HG03139 (cell line): ENCODE measurements around the gene LTBP1.

Experiments used
- ATAC-seq: cut with Tn5 transposase; IDR thresholded peaks from one replicate; pipeline ENCODE4 v1.9.1; 2021; ENCODE audit not compliant: unreplicated experiment

LTBP1 gene

DNA sequence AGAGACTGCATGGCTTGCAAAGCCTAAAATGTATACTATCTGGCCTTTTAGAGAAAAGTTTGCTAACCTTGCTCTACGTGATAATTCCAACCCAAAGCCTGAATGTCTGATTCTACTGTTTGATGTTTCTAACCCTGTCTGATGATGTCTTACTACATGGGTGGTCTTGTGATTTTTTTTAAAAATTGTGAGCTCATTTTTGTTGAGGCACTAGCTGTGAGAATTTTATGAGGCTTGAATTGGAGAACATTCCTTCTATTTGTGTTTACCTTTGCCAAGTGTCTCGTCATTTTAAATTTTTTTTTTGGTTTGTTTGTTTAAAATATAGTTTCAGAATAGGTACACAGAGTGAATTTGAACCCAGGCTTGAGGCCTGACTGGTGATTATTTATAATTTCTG, 15.2 kb upstream of the LTBP1 start:
- ATAC-seq: no peak

DNA sequence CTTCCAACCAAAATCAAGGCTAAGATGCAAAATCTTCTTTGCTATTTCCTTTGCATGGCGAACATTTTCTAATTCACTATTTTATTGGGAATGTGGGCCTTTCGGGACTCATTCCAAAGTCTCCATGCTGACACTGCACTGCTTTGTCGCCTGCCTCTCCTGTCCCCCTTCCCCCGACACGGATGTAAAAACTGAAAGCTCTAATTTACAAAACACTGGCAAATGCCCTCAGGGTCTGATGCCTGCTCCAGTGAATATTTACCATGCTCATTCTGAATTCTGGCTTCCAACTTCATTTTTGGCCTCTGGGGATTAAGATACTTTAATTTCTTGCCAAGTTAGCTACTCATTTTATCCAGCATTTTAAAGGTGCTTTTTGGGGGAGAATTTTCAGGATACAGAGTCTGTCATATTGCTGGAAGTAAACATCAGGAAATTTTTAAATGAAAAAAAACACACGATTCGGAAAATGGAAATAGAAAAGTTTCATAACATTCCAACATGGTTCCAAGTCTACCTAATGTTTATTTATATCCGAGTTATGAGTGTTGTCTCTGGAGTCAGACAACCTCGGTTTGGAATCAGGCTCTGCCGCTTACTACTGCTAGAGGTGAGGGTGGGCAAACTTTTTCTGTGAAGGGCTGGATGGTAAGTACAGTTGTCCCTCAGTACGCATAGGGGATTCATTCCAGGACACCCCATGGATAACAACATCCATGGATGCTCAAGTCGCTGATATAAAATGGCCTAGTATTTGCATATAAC, 14.6 kb upstream of the LTBP1 start:
- no peak for ATAC-seq

DNA sequence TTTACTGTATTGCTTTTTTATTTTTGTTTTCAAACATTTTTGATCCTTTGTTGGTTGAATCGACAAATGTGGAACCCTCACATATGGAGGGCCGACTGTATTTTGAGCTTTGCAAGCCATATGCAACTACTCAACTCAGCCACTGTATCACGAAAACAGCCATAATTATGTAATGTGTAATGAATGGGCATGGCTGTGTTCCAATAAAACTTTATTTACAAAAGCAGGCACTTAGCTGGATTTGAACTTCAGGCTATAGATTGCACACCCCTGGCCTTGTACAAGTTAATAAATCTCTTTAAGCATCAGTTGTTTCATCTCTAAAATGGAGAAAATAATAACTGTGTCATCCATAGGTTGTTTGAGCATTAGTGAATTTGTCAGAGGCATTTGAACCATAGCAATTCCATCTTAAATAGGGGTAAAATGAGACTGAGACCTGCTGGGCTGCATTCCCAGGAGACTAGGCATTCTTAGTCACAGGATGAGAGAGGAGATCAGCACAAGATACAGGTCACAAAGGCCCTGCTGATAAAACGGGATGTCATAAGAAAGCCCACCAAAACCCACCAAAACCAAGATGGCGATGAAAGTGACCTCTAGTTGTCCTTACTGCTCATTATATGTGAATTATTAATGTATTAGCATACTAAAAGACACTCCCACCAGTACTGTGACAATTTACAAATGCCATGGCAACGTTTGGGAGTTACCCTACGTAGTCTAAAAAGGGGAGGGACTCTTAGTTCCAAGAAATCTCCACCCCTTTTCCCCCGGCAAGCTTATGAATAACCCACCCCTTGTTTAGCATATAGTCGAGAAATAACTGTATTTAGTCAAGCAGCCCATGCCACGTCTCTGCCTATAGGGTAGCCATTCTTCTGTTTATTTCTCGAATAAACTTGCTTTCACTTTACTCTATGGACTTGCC, 13.7 kb upstream of the LTBP1 start:
- ATAC-seq: no peak

DNA sequence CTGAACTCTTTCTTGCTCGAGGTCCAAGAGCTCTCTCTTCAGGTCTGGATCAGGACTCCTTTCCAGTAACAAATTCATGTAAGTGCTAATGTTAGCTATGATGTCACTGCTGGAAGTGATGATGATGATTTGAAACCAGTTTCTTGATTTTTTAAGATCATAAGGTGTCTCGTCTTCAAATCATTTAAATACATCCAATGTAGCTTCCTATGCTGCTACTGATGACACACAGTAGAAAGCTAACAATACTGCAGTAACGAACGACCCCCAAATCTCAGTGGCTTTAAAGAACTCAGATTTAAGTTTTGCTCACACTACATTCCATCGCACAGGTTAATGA, 13.0 kb upstream of the LTBP1 start:
- ATAC-seq: no peak

DNA sequence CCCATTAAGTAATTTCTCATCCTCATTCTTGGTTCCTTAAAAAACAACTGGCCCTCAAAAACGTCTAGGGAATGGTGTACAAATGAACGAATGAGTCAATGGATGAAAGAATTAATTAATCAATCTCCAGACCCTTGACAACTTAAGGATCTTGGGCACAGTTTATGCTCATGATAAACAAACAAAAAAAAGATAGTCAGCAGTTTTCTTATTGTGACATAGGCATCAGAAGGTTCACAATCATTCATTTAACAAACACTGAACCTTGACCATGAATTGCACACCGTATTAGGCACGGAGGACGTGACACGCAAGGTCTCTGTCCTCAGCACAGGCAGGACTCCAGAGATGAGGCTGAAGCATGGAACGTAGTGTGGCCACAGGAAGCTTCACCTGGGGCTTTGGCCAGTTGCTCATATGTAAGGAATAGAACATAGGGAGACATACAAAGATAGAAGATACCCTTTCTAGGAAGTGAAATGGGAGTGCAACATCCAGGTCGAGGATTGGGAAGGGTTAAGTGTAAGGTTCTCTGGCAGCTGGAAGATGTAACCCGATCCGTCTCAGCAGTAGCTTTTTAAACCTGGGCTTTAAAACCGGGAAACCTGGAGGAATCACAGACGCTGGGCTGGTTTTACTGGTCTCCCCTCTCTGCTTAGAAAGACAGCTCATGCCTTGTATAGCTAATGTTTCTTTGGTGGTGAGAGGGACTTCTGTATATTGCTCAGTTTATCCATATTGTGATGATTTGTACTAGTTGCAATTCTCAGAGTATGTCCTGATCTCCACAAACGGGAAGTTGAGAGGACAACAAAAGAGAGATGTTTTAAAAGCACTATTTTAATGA, 8.9 kb upstream of the LTBP1 start:
- no peak for ATAC-seq

DNA sequence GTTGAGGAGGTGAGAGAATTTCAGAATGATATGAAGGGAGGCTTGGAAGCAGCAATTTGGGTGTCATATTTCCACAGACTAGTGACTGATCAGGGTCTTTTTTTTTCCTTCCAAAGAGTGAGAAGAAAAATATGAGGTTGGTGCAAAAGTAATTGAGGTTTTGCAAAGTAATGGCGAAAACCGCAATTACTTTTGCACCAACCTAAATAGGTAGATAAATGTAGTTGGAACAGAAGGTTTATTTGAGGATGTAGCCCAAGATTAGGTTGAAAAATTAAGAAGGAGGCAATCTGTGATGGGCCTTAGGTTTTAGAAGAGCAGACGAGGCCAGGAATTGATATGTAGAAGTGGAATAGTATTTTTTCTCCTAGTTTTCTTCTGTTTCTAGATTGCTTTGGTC, 7.8 kb upstream of the LTBP1 start:
- ATAC-seq: no peak

DNA sequence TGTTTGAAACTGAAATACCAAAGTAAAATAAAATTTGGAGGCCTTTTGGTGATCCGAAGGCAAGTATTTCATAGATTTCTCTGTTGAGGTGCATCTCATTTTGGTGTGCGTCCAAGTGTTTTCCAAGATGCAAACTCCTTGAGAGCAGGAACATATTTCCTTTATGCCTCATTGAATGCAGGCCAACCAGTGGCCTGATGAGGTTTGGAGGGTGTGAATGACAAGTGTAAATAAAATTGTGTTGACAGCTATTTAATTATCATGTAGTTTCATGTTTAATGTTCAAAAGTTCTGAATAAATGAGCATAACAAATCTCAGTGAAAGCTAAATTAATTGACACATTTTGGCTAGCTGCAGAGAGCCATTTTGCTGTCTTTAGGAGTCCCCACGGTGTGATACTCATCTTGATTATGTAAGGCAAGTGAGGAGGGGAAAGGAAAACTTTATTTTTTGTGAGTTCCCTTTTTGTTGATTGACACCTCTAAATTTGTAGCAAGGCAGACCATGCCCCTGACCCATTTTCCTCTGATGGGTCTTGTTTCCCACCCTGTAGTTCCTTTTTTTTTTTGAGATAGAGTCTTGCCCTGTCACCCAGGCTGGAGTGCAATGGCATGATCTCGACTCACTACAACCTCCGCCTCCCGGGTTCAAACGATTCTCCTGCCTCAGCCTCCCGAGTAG, 6.3 kb upstream of the LTBP1 start:
- no peak for ATAC-seq

DNA sequence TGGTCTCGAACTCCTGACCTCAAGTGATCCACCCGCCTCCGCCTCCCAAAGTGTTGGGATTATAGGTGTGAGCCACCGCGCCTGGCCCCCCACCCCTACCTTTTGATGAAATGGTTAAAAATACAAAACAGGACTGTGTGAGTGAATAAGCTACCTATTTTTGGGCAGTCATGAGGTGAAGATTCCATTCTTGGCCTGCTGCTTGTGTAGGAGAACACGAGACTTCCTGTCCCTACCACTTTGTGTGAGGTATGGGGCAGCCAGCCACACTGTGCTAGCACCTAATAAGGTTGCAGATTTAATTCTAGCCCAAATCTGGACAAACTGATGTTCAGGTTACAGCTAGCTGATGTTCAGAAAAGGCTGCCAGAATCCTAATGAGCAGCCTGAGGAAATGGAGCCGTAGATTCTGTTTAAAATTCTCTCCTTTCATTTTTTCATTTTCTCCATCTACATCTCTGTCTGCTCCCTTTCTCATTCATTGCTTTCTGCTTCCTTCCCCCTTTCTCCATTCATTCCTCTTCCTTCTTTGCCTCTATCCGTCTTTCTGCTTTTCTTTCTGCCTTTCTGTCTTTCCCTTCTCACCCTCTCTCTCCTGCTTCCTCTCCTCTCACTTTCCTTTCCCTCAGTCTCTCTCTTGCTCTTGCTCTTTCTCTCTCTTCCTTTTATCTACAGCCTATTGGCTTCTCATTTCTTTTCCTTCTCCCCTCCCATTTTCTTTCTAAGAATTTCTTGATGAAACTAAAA, 4.6 kb upstream of the LTBP1 start:
- no peak for ATAC-seq

DNA sequence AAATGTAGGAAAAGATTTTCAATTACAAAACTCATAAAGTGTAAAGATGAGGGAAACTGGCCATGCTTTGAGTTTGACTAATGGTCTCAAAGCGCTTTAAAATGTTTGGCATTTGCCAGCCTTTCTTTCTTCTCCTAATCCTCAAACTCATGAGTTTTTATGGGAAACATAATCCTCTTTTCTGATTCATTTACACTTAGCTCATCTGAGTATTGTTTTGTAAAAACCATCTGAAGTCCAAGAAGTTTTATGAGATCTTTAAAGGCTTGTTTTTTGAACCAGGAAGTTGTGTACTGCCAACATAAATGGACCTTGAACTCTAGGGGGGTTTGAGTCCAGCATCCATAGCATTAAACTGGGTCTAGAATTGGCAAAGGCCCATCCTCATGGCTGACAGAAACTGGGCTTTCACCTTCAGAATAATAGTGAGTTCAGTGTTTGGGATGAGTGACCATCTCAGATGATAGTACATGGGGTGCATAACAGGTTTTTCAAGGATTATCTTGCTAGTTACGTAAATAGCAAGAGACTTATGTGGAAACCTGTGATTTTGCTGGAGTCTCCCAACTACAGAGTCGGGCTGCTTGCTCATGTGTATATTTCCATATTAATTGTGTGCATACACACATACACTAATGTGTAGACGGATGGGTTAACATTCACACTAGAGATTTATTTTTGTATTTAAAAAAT, 3.8 kb upstream of the LTBP1 start:
- ATAC-seq: no peak

DNA sequence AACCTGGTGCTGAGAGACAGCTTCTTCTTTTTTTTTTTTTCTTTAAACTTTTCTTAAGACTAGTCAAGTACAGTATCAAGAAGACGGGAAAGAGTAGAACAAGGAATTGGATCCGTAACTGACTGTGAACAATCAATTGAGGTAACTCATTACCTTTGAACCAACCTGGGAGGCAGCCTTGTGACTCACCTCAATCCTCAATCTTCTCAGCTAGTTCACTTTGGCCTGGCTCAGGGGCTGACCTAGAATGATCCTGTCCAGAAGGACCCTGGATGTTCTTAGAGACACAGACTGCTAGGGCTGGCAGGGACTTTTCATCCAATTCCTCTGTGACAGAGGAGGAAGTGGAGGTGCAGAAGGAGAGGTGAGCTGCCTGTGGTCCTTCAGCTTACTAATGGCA, 1.5 kb upstream of the LTBP1 start:
- ATAC-seq: no peak

DNA sequence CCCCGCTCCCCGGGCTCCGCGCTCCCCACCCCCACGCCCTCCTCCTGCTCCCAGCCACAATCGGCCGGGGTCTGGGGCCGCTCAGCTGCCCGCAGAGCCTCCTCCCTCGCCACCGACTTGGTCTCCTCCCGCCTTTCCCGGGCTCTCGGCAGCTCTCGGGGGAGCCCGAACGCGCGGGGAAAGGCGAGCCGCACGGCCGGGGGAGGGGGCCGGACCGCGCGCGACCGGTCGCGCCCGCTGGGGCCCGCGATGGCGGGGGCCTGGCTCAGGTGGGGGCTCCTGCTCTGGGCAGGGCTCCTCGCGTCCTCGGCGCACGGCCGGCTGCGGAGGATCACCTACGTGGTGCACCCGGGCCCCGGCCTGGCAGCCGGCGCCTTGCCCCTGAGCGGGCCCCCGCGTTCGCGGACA, 327 bp downstream of the LTBP1 start:
- ATAC-seq: peak; percentile 23

DNA sequence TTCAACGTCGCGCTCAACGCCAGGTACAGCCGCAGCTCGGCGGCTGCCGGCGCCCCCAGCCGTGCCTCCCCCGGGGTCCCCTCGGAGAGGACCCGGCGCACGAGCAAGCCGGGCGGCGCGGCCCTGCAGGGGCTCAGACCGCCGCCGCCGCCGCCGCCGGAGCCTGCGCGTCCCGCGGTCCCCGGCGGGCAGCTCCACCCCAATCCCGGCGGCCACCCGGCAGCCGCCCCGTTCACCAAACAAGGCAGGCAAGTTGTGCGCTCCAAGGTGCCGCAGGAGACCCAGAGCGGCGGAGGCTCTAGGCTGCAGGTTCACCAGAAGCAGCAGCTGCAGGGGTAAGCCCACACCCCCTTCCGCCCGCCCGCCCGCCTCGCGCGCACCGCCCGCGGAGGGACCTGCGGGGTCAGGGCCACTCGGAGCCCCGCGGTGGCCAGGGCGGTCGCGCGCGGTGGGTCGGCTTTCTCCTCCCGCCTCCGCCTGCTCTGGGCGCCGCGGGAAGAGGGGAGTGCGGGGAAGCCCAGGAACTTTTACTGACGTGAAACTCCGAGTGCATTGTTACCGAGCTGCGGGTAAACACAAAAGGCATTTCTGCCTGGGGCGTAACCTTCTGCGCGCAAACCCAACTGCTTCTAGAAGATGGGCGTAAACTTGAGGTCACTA, 861 bp downstream of the LTBP1 start:
- peak; percentile 26 for ATAC-seq

DNA sequence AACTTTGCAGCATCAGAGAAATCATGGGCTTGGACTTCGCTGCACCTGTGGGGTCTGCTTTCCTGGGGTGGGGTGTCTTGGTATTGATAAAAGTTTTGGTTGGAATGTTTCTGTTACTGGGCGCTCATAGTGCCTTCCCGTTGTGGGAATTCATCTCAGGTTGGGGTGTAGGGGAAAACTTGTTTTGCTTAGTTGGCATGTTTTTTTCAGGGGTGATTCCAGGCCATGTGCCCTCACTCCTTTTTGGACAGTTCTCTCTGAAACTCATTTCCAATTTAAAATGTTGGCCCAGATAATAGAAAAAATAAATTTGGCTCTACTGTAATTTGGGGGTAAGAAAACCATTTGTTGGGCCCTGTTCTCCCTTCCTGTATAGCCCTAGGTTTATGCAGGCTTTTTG, 1.5 kb downstream of the LTBP1 start:
- no peak for ATAC-seq

DNA sequence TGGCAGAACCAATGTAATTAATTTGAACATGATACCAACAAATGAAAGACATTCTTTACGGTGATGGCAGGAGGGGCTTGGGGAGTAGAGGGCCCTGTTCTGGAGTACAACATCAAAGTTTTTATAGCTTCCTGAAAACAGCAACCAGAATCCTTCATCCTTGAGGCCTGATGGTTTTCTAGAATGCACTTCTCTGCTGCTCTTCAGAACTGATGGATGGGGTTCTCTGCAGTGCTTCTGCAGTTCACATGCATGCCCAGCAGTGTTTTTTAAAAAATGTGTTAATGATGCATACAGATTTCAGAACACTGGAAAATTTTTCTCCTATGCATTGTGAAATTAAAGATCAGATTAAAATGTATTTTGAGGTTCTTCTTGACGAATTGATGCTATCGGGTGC, 2.5 kb downstream of the LTBP1 start:
- no peak for ATAC-seq

DNA sequence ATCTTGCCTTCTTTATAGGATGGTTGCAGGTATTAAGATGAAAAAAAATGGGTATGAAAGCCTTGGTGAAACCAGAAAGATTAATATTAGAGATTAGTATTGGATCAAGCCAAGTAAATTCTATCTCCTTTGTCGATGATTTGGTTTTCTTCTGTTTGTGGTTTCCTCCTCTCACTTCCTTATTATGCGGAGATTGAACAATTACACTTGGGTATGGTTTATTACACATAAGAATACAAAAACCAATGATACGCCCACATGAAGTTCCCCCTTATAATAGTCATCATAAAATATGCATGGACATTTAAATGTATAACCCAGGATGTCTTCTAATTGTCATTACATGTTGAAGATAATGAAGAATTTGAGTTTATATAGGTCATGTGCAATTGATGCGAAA, 4.9 kb downstream of the LTBP1 start:
- no peak for ATAC-seq

DNA sequence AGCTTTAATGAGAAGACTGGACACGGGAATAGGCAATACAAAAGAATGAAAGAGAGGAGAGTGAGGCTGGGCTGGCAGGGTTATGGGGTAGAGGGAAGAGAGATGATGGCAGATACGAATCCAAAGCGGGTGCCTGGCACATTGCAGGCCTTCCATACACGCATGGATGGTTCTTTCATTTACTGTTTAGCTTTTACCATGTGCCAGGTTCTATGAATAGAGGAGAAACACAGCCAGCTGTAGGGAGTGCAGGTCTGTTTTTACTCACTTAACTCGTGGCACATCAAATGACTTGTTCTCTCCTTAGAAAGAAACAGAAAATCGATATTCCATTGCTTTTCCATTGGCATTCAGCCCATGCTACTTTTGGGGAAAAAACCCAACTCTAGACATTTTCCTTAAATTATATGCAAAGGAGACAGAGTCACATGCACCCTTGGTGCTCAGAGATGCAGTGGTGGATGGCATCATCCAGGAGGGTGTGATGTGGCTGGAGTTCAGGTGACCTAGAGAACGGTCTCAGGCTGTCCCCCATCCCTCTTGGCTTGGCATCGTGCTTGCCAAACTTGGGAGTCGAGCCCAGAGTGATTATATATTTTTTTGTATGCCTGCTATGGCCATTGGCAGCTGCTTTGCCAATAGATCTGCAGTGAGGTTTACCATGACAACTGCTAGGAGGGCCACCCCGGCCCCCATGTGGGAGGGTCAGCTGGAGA, 6.2 kb downstream of the LTBP1 start:
- ATAC-seq: no peak

DNA sequence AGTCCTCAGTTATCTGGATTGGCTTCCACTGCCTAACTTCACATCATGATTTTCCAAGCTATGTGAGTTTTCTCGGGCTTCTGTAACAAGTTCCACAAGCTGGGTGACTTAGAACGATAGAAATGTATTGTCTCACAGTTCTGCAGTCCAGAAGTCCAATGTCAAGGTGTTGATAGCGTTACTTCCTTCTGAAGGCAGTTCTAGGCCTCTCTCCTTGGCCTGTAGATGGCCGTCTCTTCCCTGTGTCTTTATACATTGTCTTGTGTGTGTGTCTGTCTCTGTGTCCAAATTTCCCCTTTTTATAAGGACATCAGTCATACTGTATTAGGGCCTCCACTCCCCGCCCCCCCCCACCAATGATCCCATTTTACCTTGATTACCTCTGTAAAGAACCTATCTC, 7.5 kb downstream of the LTBP1 start:
- ATAC-seq: no peak

DNA sequence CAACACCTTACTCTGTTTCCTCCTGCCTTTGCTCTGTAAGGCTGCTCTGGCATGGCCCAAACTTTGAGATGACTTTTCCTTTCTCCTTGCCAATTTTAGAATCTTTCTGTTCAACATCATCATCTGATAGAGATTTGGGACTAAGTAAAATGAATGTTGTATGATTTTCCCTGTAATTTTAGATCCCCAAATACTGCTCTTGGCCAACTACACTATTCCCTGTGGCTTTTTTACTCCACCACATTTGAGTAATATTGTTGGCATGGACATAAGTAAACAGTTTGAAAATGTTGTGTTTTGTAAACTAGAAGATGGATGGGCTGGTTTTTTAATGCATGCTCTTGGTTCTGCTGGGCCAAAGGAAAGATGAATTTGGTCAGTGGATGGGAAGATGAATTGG, 12.1 kb downstream of the LTBP1 start:
- no peak for ATAC-seq

DNA sequence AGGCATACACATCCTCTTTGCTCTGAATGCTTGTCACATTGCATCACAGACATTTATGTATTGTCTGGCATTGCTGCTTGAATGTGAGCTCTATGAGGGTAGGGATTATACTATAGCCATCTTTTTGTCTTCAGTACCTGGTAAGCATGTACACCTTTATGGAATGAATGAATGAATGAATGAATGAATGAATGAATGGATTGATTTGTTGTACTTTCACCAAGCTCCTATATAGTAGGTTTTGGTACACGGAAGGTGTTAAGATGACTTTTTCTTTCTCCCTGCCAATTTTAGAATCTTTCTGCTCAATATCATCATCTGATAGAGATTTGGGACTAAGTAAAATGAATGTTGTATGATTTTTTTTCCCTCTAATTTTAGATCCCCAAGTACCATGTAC, 13.5 kb downstream of the LTBP1 start:
- no peak for ATAC-seq
